Neural progenitor cell (in vitro differentiated cells): Measurements from ENCODE around the gene RAP2C. TPM values are rescaled to one million over a fixed set of nuclear protein-coding genes. Genes with fewer than 3 reads are reported as not detected.
A peak's percentile ranks its signal among the peaks of the same experiment; 100 is the strongest.

Source experiments
- DNase-seq: peaks from one replicate; pipeline ENCODE4 v3.0.0-alpha.2; 2016; ENCODE audit warnings: low spot score
- H2AFZ ChIP-seq: fragments of 200-600 bp; sonication (generic); replicated peaks from 2 replicates; pipeline ENCODE4 v1.6.1; 2016; ENCODE audit warnings: antibody characterized with exemption
- H3F3A ChIP-seq: fragments of 200-600 bp; sonication (generic); 2 replicates; pipeline ENCODE4 v1.6.1; 2016; ENCODE audit warnings: antibody characterized with exemption, low read depth
- H3K27ac ChIP-seq: fragments of 200-600 bp; sonication (generic); 2 replicates; pipeline ENCODE4 v1.5.1; 2016; ENCODE audit warnings: mild to moderate bottlenecking
- H3K27me3 ChIP-seq: fragments of 200-600 bp; sonication (generic); 2 replicates; pipeline ENCODE4 v1.6.1; 2016; ENCODE audit warnings: mild to moderate bottlenecking, moderate library complexity
- H3K36me3 ChIP-seq: fragments of 200-600 bp; sonication (generic); 2 replicates; pipeline ENCODE4 v1.5.1; 2016
- H3K4me1 ChIP-seq: fragments of 200-600 bp; sonication (generic); 2 replicates; pipeline ENCODE4 v1.6.1; 2016; ENCODE audit warnings: mixed run types
- H3K4me2 ChIP-seq: fragments of 200-600 bp; sonication (generic); 2 replicates; pipeline ENCODE4 v1.6.1; 2016
- H3K4me3 ChIP-seq: fragments of 200-600 bp; sonication (generic); 2 replicates; pipeline ENCODE4 v1.5.1; 2016
- H3K79me2 ChIP-seq: fragments of 200-600 bp; sonication (generic); 2 replicates; pipeline ENCODE4 v1.6.1; 2016; ENCODE audit warnings: low read depth
- H3K9ac ChIP-seq: fragments of 200-600 bp; sonication (generic); 2 replicates; pipeline ENCODE4 v1.6.1; 2016
- H3K9me3 ChIP-seq: fragments of 200-600 bp; sonication (generic); 2 replicates; pipeline ENCODE4 v1.5.1; 2016; ENCODE audit warnings: low read depth
- H4K20me1 ChIP-seq: fragments of 200-600 bp; sonication (generic); 2 replicates; pipeline ENCODE4 v1.6.1; 2016; ENCODE audit warnings: low read depth
- H3K27ac Mint-ChIP-seq: 3 replicates; pipeline ENCODE4 v1.8.0; 2021; ENCODE audit warnings: mixed read lengths
- H3K27me3 Mint-ChIP-seq: 2 replicates; pipeline ENCODE4 v1.8.0; 2022; ENCODE audit warnings: low read depth, mild to moderate bottlenecking, inconsistent platforms, moderate library complexity, mixed read lengths; ENCODE audit not compliant: insufficient read depth
- H3K36me3 Mint-ChIP-seq: 3 replicates; pipeline ENCODE4 v1.8.0; 2021; ENCODE audit warnings: mixed read lengths
- H3K4me1 Mint-ChIP-seq: 3 replicates; pipeline ENCODE4 v1.8.0; 2021; ENCODE audit warnings: mixed read lengths
- H3K4me3 Mint-ChIP-seq: 3 replicates; pipeline ENCODE4 v1.8.0; 2021; ENCODE audit warnings: mild to moderate bottlenecking, moderate library complexity, mixed read lengths
- H3K9me3 Mint-ChIP-seq: 3 replicates; pipeline ENCODE4 v1.8.0; 2020; ENCODE audit warnings: mixed read lengths
- EZH2 ChIP-seq: fragments of 200-600 bp; sonication (generic); IDR thresholded peaks from 2 replicates; pipeline ENCODE4 v1.6.1; 2017; ENCODE audit warnings: antibody characterized with exemption, mild to moderate bottlenecking, moderate library complexity
- EZH2phosphoT487 ChIP-seq: fragments of 200-600 bp; sonication (generic); IDR thresholded peaks from 2 replicates; pipeline ENCODE4 v1.6.1; 2017; ENCODE audit warnings: antibody characterized with exemption
- total RNA-seq: library from RNA; depleted of rRNA; stranded (reverse); fragments of >200 nt; gene quantifications from 2 replicates; pipeline ENCODE4 v1.2.3, GENCODE V29; 2015; ENCODE audit warnings: low replicate concordance
- TF ChIP-seq, protein P1 (sequence below): fragments of 200-600 bp; sonication (generic); IDR thresholded peaks from 2 replicates; pipeline ENCODE4 v1.5.1; 2017; ENCODE audit warnings: antibody characterized with exemption, mild to moderate bottlenecking

The RAP2C gene
- total RNA-seq, 1 donor from 2014 or later, result 43.8 TPM

DNA sequence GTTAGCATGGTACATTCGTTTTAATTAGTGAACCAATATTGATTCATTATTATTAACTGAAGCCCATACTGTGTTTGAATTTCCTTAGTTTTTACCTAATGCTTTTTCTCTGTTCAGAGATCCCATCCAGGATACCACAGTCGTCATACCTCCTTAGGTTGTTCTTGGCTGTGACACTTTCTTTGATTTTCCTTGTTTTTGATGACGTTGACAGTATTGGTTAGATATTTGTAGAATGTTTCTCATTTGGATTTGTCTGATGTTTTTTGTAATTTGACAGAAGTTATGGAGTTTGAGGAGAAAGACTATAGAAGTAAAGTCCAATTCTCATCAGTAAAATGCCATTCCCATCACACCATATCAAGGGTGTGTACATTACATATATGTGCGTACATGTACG, 16.2 kb upstream of the RAP2C start:
- no peak for DNase-seq
- no peaks in the 10 kb centered on the region for H3F3A ChIP-seq
- Mint-ChIP-seq H3K27me3 (no peaks in the 10 kb centered on the region), H3K4me3 (no peak overlapping the region), H3K9me3 (peaks cover 2% of the 10 kb centered on the region), H3K36me3 (peaks cover 2% of the 10 kb centered on the region), H3K27ac (no peak overlapping the region), H3K4me1 (peaks cover 2% of the 10 kb centered on the region)
- H3K9ac ChIP-seq, result no peak overlapping the region
- H3K36me3 ChIP-seq, result no peaks in the 10 kb centered on the region
- no peak overlapping the region for H2AFZ ChIP-seq
- H3K4me2 ChIP-seq, result no peak overlapping the region
- H3K4me1 ChIP-seq, result no peaks in the 10 kb centered on the region
- TF ChIP-seq EZH2phosphoT487, result no peak
- TF ChIP-seq, protein P1, sequence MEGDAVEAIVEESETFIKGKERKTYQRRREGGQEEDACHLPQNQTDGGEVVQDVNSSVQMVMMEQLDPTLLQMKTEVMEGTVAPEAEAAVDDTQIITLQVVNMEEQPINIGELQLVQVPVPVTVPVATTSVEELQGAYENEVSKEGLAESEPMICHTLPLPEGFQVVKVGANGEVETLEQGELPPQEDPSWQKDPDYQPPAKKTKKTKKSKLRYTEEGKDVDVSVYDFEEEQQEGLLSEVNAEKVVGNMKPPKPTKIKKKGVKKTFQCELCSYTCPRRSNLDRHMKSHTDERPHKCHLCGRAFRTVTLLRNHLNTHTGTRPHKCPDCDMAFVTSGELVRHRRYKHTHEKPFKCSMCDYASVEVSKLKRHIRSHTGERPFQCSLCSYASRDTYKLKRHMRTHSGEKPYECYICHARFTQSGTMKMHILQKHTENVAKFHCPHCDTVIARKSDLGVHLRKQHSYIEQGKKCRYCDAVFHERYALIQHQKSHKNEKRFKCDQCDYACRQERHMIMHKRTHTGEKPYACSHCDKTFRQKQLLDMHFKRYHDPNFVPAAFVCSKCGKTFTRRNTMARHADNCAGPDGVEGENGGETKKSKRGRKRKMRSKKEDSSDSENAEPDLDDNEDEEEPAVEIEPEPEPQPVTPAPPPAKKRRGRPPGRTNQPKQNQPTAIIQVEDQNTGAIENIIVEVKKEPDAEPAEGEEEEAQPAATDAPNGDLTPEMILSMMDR, result no peak
- no peak for TF ChIP-seq EZH2
- no peaks in the 10 kb centered on the region for H3K79me2 ChIP-seq
- no peak overlapping the region for H3K27ac ChIP-seq
- H3K9me3 ChIP-seq, result peaks cover 6% of the 10 kb centered on the region
- no peaks in the 10 kb centered on the region for H4K20me1 ChIP-seq
- no peaks in the 10 kb centered on the region for H3K27me3 ChIP-seq
- no peak overlapping the region for H3K4me3 ChIP-seq

DNA sequence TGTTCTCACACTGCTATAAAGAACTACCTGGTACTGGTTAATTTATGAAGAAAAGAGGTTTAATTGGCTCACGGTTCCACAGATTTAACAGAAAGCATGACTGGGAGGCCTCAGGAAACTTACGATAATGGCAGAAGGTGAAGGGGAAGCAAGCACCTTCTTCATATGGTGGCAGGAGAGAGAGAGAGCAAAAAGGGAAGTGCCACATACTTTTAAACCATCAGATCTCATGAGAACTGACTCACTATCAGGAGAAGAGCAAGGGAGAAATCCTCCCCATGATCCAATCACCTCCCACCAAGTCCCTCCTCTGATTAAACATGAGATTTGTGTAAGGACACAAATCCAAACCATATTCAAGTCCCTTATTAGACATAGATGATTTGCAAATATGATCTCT, 12.3 kb upstream of the RAP2C start:
- Mint-ChIP-seq H3K4me1 (peaks cover 15% of the 10 kb centered on the region), H3K9me3 (peaks cover 2% of the 10 kb centered on the region), H3K4me3 (no peak overlapping the region), H3K36me3 (peaks cover 5% of the 10 kb centered on the region), H3K27ac (no peak overlapping the region), H3K27me3 (no peaks in the 10 kb centered on the region)
- Histone ChIP-seq H3K9ac (no peak overlapping the region), H3K4me2 (no peak overlapping the region), H3K27me3 (no peaks in the 10 kb centered on the region), H3K79me2 (no peaks in the 10 kb centered on the region), H4K20me1 (no peaks in the 10 kb centered on the region), H3K9me3 (peaks cover 6% of the 10 kb centered on the region), H3K27ac (no peak overlapping the region), H3F3A (no peaks in the 10 kb centered on the region), H2AFZ (no peak overlapping the region), H3K4me1 (no peaks in the 10 kb centered on the region), H3K4me3 (no peak overlapping the region), H3K36me3 (no peaks in the 10 kb centered on the region)
- TF ChIP-seq, protein P1, result no peak
- TF ChIP-seq EZH2 (no peak), EZH2phosphoT487 (no peak)
- DNase-seq, result no peak

- Histone ChIP-seq H3K27me3 (no peaks in the 10 kb centered on the region), H3K27ac (no peak overlapping the region), H2AFZ (no peak overlapping the region), H3K4me3 (no peak overlapping the region), H4K20me1 (no peaks in the 10 kb centered on the region), H3K4me1 (no peaks in the 10 kb centered on the region), H3K9me3 (no peaks in the 10 kb centered on the region), H3K9ac (no peak overlapping the region), H3K36me3 (no peaks in the 10 kb centered on the region), H3K79me2 (no peaks in the 10 kb centered on the region), H3F3A (no peaks in the 10 kb centered on the region), H3K4me2 (no peak overlapping the region)
- Mint-ChIP-seq H3K4me1 (peaks cover 17% of the 10 kb centered on the region), H3K4me3 (no peak overlapping the region), H3K27me3 (no peaks in the 10 kb centered on the region), H3K9me3 (peaks cover 2% of the 10 kb centered on the region), H3K36me3 (peaks cover 5% of the 10 kb centered on the region), H3K27ac (peak overlapping the region; percentile 39)
- no peak for DNase-seq
- TF ChIP-seq, protein P1, result no peak
- TF ChIP-seq EZH2 (no peak), EZH2phosphoT487 (no peak)
Observed at GRCh38 chrX:132227383-132228112, 8.3 kb upstream of the RAP2C start.
